Measurements from ENCODE around the gene C16orf54.
"Not testable (repeated sequence)": the region's sequence is repeated elsewhere in the genome, so short reads cannot be mapped to it uniquely, and the experiment has no call there.

The C16orf54 gene

GRCh38 chr16:29702269-29702668 is 43.5 kb downstream of the C16orf54 start:
- no peak for DNase-seq

GRCh38 chr16:29701214-29701555 is 44.6 kb downstream of the C16orf54 start:
- no peak for DNase-seq

GRCh38 chr16:29700253-29700987 is 45.4 kb downstream of the C16orf54 start:
- no peak for DNase-seq

GRCh38 chr16:29699324-29700219 is 46.2 kb downstream of the C16orf54 start:
- DNase-seq, result no peak

- no peak for DNase-seq
Measured at GRCh38 chr16:29698484-29699323, 47.1 kb downstream of the C16orf54 start.

GRCh38 chr16:29698042-29698441 is 47.7 kb downstream of the C16orf54 start:
- DNase-seq, result no peak

GRCh38 chr16:29697391-29697790 is 48.4 kb downstream of the C16orf54 start:
- DNase-seq, result no peak

GRCh38 chr16:29696881-29697331 is 48.9 kb downstream of the C16orf54 start:
- DNase-seq, result no peak

GRCh38 chr16:29695675-29696074 is 50.1 kb downstream of the C16orf54 start:
- not testable (repeated sequence) for DNase-seq

GRCh38 chr16:29694384-29695195 is 51.2 kb downstream of the C16orf54 start:
- no peak for DNase-seq

GRCh38 chr16:29692606-29693005 is 53.2 kb downstream of the C16orf54 start:
- not testable (repeated sequence) for DNase-seq

Measured in SIG-M5 (cell line).